SHP77 (cell line): ENCODE results near the gene CARHSP1.
"Not testable (repeated sequence)": the region's sequence is repeated elsewhere in the genome, so short reads cannot be mapped to it uniquely, and the experiment has no call there.

ENCODE experiments used
- DNase-seq, 2 experiments: peaks; one replicate each; lab custom pipeline; 2025; lab: John Stamatoyannopoulos, UW

Gene CARHSP1

GRCh38 chr16:8893426-8893825, 24.6 kb upstream of the CARHSP1 start:
- DNase-seq: no peak

- DNase-seq: no peak
Measured at GRCh38 chr16:8892101-8892575, 23.3 kb upstream of the CARHSP1 start.

- DNase-seq: no peak
Measured at GRCh38 chr16:8890549-8890921, 21.7 kb upstream of the CARHSP1 start.

GRCh38 chr16:8889893-8890548, 21.2 kb upstream of the CARHSP1 start:
- no peak for DNase-seq

- DNase-seq: no peak
Measured at GRCh38 chr16:8888951-8889892, 20.4 kb upstream of the CARHSP1 start.

GRCh38 chr16:8887952-8888560, 19.2 kb upstream of the CARHSP1 start:
- no peak for DNase-seq

- no peak for DNase-seq
Measured at GRCh38 chr16:8887431-8887765, 18.6 kb upstream of the CARHSP1 start.

GRCh38 chr16:8886593-8887430, 18.0 kb upstream of the CARHSP1 start:
- no peak for DNase-seq

- DNase-seq: no peak
Measured at GRCh38 chr16:8885674-8886592, 17.1 kb upstream of the CARHSP1 start.

GRCh38 chr16:8882725-8883377, 14.0 kb upstream of the CARHSP1 start:
- no peak for DNase-seq

GRCh38 chr16:8882041-8882617, 13.3 kb upstream of the CARHSP1 start, which contains the start of gene LITAFD:
LITAFD (plus strand) TSS chr16:8882351; CDS start chr16:8884356, 2,005 bp downstream.
- no peak for DNase-seq

- no peak for DNase-seq
Measured at GRCh38 chr16:8880839-8881510, 12.2 kb upstream of the CARHSP1 start.

- DNase-seq: no peak
Measured at GRCh38 chr16:8878523-8878911, 9.7 kb upstream of the CARHSP1 start.

- DNase-seq: no peak
Measured at GRCh38 chr16:8877894-8878522, 9.2 kb upstream of the CARHSP1 start.

GRCh38 chr16:8875317-8875716, 6.5 kb upstream of the CARHSP1 start:
- not testable (repeated sequence) for DNase-seq

- DNase-seq: no peak
Measured at GRCh38 chr16:8874388-8874787, 5.6 kb upstream of the CARHSP1 start.

GRCh38 chr16:8873866-8874195, 5.0 kb upstream of the CARHSP1 start:
- not testable (repeated sequence) for DNase-seq

GRCh38 chr16:8872967-8873865, 4.4 kb upstream of the CARHSP1 start:
- no peak for DNase-seq
